Progenitor cell of endocrine pancreas (in vitro differentiated cells): ENCODE results near the gene ZNF292. TPM values are rescaled to one million over a fixed set of nuclear protein-coding genes. Genes with fewer than 3 reads are reported as not detected.

ENCODE experiments used
- DNase-seq: peaks from one replicate; pipeline ENCODE4 v3.0.0; 2021; ENCODE audit warnings: low spot score; ENCODE audit not compliant: unreplicated experiment
- H3K27ac Mint-ChIP-seq: 2 replicates; pipeline ENCODE4 v1.8.0; 2021; ENCODE audit warnings: mild to moderate bottlenecking, moderate library complexity, mixed read lengths
- H3K27me3 Mint-ChIP-seq: 2 replicates; pipeline ENCODE4 v1.8.0; 2021; ENCODE audit warnings: mixed read lengths
- H3K36me3 Mint-ChIP-seq: 2 replicates; pipeline ENCODE4 v1.8.0; 2022; ENCODE audit warnings: mixed read lengths; ENCODE audit not compliant: insufficient read depth
- H3K4me1 Mint-ChIP-seq: 2 replicates; pipeline ENCODE4 v1.8.0; 2021; ENCODE audit warnings: low read depth, mixed read lengths
- H3K4me3 Mint-ChIP-seq: 2 replicates; pipeline ENCODE4 v1.8.0; 2021; ENCODE audit warnings: low read depth, mild to moderate bottlenecking, moderate library complexity, mixed read lengths
- H3K9me3 Mint-ChIP-seq: 2 replicates; pipeline ENCODE4 v1.8.0; 2021; ENCODE audit warnings: low read depth, mixed read lengths
- total RNA-seq: library from RNA; stranded (reverse); gene quantifications from 2 replicates; pipeline ENCODE4 v1.2.1, GENCODE V29; 2021
- TF ChIP-seq, protein P1 (sequence below): fragments of 200-600 bp; sonication (generic); IDR thresholded peaks from one replicate; pipeline ENCODE4 v1.5.0; 2021; ENCODE audit warnings: antibody characterized with exemption, mild to moderate bottlenecking; ENCODE audit not compliant: unreplicated experiment

The ZNF292 gene
- total RNA-seq, 1 donor from 2014 or later = 67.9 TPM

DNA sequence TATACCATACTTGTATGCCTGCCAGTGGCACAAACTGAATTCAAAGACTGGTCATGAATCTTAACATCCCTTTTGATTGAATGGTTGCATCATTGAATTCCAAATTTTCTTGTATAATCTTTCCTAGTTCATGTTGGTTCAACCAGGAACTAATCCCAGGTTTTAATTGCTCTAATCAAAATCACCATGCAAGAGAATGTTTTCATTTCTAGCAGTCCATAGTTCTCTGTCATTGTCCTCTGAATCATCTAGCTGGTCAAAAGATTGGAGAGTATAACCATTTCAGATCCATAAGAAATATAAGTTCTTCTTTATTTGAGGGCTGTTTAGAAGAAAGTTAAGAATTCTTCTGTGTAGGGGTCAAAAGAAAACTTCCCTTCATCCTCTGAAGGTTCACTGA lies 57.2 kb downstream of the ZNF292 start:
- H3K4me1 Mint-ChIP-seq = peaks cover 23% of the 10 kb centered on the region
- H3K4me3 Mint-ChIP-seq = no peak overlapping the region
- DNase-seq = no peak
- TF ChIP-seq, protein P1, sequence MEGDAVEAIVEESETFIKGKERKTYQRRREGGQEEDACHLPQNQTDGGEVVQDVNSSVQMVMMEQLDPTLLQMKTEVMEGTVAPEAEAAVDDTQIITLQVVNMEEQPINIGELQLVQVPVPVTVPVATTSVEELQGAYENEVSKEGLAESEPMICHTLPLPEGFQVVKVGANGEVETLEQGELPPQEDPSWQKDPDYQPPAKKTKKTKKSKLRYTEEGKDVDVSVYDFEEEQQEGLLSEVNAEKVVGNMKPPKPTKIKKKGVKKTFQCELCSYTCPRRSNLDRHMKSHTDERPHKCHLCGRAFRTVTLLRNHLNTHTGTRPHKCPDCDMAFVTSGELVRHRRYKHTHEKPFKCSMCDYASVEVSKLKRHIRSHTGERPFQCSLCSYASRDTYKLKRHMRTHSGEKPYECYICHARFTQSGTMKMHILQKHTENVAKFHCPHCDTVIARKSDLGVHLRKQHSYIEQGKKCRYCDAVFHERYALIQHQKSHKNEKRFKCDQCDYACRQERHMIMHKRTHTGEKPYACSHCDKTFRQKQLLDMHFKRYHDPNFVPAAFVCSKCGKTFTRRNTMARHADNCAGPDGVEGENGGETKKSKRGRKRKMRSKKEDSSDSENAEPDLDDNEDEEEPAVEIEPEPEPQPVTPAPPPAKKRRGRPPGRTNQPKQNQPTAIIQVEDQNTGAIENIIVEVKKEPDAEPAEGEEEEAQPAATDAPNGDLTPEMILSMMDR = no peak
- H3K9me3 Mint-ChIP-seq = no peaks in the 10 kb centered on the region
- H3K27me3 Mint-ChIP-seq = no peaks in the 10 kb centered on the region
- H3K27ac Mint-ChIP-seq = peak overlapping the region; percentile 51
- peaks cover 3% of the 10 kb centered on the region for H3K36me3 Mint-ChIP-seq

DNA sequence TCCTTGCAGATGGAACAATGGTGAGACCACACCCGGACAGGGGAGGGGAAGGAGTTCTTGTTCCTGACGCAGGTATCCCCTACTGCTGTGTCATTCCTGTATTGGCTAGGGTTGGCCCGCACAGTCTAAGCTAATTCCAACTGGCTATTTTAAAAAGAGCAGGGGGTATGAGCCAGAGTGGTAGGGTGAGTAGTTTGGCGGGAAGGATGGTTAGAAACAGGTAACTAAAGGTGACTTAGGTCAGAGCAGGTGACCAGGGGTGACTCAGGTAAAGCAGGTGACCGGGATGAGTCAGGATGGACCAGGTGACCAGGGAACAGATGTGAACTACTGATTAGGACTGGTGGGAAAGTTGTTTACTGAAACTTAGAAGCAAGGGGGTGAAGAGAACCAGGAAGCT lies 58.0 kb downstream of the ZNF292 start:
- H3K27ac Mint-ChIP-seq = peak overlapping the region; percentile 91
- no peak overlapping the region for H3K4me3 Mint-ChIP-seq
- H3K4me1 Mint-ChIP-seq = peaks cover 23% of the 10 kb centered on the region
- no peaks in the 10 kb centered on the region for H3K27me3 Mint-ChIP-seq
- TF ChIP-seq, protein P1 = no peak
- peaks cover 7% of the 10 kb centered on the region for H3K36me3 Mint-ChIP-seq
- DNase-seq = no peak
- H3K9me3 Mint-ChIP-seq = no peaks in the 10 kb centered on the region

DNA sequence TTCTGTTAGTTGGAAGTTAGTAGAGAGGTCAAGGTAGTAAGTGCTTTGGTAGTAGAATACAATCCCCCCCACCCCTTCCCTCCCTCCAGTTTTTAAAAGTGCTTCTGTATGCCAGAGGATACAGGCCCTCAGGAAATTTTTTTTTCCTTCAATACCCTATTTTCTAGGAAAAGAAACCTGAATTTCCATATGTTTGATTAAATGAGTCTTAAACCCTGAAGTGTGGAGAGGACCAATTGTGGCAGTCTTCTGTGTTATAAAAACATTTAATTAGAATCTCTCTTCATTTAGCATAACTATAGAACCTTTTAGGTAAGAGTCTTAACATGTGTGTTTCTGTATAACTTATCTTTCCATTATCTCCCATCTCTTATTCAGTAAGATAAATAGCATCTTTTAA lies 59.5 kb downstream of the ZNF292 start:
- H3K36me3 Mint-ChIP-seq = peaks cover 10% of the 10 kb centered on the region
- TF ChIP-seq, protein P1 = no peak

GRCh38 chr6:87220997-87221396 lies 65.6 kb downstream of the ZNF292 start:
- DNase-seq = no peak
- TF ChIP-seq, protein P1 = no peak
- H3K4me1 Mint-ChIP-seq = no peaks in the 10 kb centered on the region
- H3K4me3 Mint-ChIP-seq = no peak overlapping the region
- H3K36me3 Mint-ChIP-seq = peaks cover 29% of the 10 kb centered on the region
- H3K9me3 Mint-ChIP-seq = no peaks in the 10 kb centered on the region
- H3K27me3 Mint-ChIP-seq = no peaks in the 10 kb centered on the region
- no peak overlapping the region for H3K27ac Mint-ChIP-seq

More for the DNA sequence above, 59.5 kb downstream of the ZNF292 start:
- no peak overlapping the region for H3K4me3 Mint-ChIP-seq
- H3K27me3 Mint-ChIP-seq = no peaks in the 10 kb centered on the region
- H3K4me1 Mint-ChIP-seq = peaks cover 23% of the 10 kb centered on the region
- H3K27ac Mint-ChIP-seq = no peak overlapping the region
- no peaks in the 10 kb centered on the region for H3K9me3 Mint-ChIP-seq
- DNase-seq = no peak

GRCh38 chr6:87222676-87223075 lies 67.3 kb downstream of the ZNF292 start:
- no peak for DNase-seq
- peaks cover 32% of the 10 kb centered on the region for H3K36me3 Mint-ChIP-seq
- no peaks in the 10 kb centered on the region for H3K4me1 Mint-ChIP-seq
- TF ChIP-seq, protein P1 = no peak
- no peak overlapping the region for H3K27ac Mint-ChIP-seq
- no peaks in the 10 kb centered on the region for H3K9me3 Mint-ChIP-seq
- H3K4me3 Mint-ChIP-seq = no peak overlapping the region
- no peaks in the 10 kb centered on the region for H3K27me3 Mint-ChIP-seq
